ENCODE measurements around the gene RBBP5. TPM values are rescaled to one million over a fixed set of nuclear protein-coding genes. Genes with fewer than 3 reads are reported as not detected.

The RBBP5 gene
- total RNA-seq, 4 donors from 2014 or later, result 12.8 to 21.5 (median 19.0) TPM

DNA sequence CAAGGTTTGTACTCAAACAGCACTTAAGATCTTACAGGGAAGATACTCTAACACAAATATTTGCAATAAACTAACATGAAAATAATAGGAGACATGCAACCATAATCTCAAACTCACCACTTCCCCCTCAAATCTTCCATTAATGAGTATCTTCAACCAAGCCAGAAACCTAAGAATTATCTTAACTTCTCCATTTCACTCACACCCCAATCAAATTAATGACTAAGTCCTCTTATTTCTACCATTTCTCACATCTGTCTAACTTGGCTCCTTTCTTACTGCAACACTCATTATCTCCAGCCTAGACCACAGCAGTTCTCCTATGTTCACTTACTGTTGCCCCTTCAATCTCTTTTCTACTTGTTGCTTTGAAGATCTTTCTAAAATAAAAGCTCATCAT lies 10.4 kb downstream of the RBBP5 start:
- no peaks in the 10 kb centered on the region for H3K9me3 ChIP-seq
- no peak for DNase-seq (ENCODE audit: low spot score in 2 of 2)
- H3K36me3 ChIP-seq, result peaks cover 66% of the 10 kb centered on the region

DNA sequence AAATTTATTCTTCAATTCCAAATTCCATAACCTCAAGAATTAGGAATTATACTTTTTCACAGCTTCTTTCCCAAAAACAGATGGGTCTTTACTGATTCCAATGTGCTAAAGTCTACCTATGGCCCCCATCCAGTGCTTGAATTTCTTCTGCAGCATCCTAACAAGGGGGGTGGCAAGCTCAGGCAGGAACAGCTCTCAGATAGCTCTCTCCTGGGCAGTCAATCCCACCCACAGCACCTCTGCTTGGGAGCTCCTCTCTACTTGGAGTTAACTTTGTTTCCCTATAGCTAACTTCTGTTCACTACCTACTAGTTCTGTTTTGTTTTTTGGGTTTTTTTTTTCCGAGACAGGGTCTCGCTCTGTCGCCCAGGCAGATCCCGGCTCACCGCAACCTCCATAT lies 12.1 kb downstream of the RBBP5 start:
- H3K4me1 ChIP-seq, result no peaks in the 10 kb centered on the region
- no peak overlapping the region for H3K4me3 ChIP-seq
- H3K9me3 ChIP-seq, result no peaks in the 10 kb centered on the region
- 99% methylated on average over 5 of the region's 5 CpGs for WGBS
- no peak for DNase-seq (ENCODE audit: low spot score in 2 of 2)
- no peaks in the 10 kb centered on the region for H3K27me3 ChIP-seq
- H3K27ac ChIP-seq, result no peak overlapping the region
- peaks cover 77% of the 10 kb centered on the region for H3K36me3 ChIP-seq
- TF ChIP-seq POLR2A (IDR thresholded peaks at IDR 0.05) (no peak), EP300 (IDR thresholded peaks at IDR 0.05) (no peak), CTCF (IDR thresholded peaks at IDR 0.05) (no peak), POLR2AphosphoS5 (IDR thresholded peaks at IDR 0.05) (no peak)

More for the DNA sequence above, 10.4 kb downstream of the RBBP5 start:
- TF ChIP-seq CTCF (IDR thresholded peaks at IDR 0.05), result no peak
- TF ChIP-seq POLR2AphosphoS5 (IDR thresholded peaks at IDR 0.05), result no peak
- no peak for TF ChIP-seq EP300 (IDR thresholded peaks at IDR 0.05)
- Histone ChIP-seq H3K27ac (no peak overlapping the region), H3K4me1 (no peaks in the 10 kb centered on the region), H3K27me3 (no peaks in the 10 kb centered on the region), H3K4me3 (no peak overlapping the region)

GRCh38 chr1:205109269-205109668 lies 12.5 kb downstream of the RBBP5 start:
- TF ChIP-seq POLR2AphosphoS5 (IDR thresholded peaks at IDR 0.05), result no peak
- no peak for TF ChIP-seq CTCF (IDR thresholded peaks at IDR 0.05)
- no peak for TF ChIP-seq POLR2A (IDR thresholded peaks at IDR 0.05)
- TF ChIP-seq EP300 (IDR thresholded peaks at IDR 0.05), result no peak
- H3K36me3 ChIP-seq, result peaks cover 77% of the 10 kb centered on the region
- H3K4me3 ChIP-seq, result no peak overlapping the region
- no peaks in the 10 kb centered on the region for H3K27me3 ChIP-seq
- no peak for DNase-seq (ENCODE audit: low spot score in 2 of 2)
- no peaks in the 10 kb centered on the region for H3K9me3 ChIP-seq
- no peak overlapping the region for H3K27ac ChIP-seq
- no peaks in the 10 kb centered on the region for H3K4me1 ChIP-seq
- WGBS, result 92% methylated on average over 1 of the region's 1 CpG

GRCh38 chr1:205108464-205108863 lies 13.3 kb downstream of the RBBP5 start:
- no peak for DNase-seq (ENCODE audit: low spot score in 2 of 2)
- 89% methylated on average over 4 of the region's 4 CpGs for WGBS
- no peak overlapping the region for H3K27ac ChIP-seq
- no peak overlapping the region for H3K4me3 ChIP-seq
- no peaks in the 10 kb centered on the region for H3K27me3 ChIP-seq
- no peak for TF ChIP-seq POLR2A (IDR thresholded peaks at IDR 0.05)
- no peak for TF ChIP-seq EP300 (IDR thresholded peaks at IDR 0.05)
- TF ChIP-seq POLR2AphosphoS5 (IDR thresholded peaks at IDR 0.05), result no peak
- TF ChIP-seq CTCF (IDR thresholded peaks at IDR 0.05), result no peak
- H3K9me3 ChIP-seq, result no peaks in the 10 kb centered on the region
- H3K36me3 ChIP-seq, result peaks cover 79% of the 10 kb centered on the region
- no peaks in the 10 kb centered on the region for H3K4me1 ChIP-seq

DNA sequence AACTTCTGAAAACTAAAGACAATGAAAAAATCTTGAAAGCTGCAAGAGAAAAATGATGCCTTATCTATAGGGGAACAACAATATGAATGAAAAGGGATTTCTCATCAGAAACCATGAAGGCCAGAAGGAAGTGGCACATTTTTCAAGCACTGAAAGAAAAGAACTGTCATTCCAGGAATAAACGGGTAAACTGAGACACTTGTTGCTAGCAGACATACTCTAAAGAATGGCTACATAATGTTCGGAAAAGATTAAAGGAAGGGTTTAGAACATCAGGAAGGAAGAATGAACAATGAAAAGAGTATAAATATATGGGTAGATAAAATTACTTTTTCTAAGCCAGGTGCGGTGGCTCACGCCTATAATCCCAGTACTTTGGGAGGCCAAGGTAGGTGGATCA lies 14.5 kb downstream of the RBBP5 start:
- no peak for DNase-seq (ENCODE audit: low spot score in 2 of 2)
- H3K9me3 ChIP-seq, result no peaks in the 10 kb centered on the region
- H3K27me3 ChIP-seq, result no peaks in the 10 kb centered on the region
- H3K4me1 ChIP-seq, result no peaks in the 10 kb centered on the region
- H3K4me3 ChIP-seq, result no peak overlapping the region
- no peak for TF ChIP-seq POLR2AphosphoS5 (IDR thresholded peaks at IDR 0.05)
- TF ChIP-seq EP300 (IDR thresholded peaks at IDR 0.05), result no peak
- TF ChIP-seq POLR2A (IDR thresholded peaks at IDR 0.05), result no peak
- no peak for TF ChIP-seq CTCF (IDR thresholded peaks at IDR 0.05)
- 95% methylated on average over 4 of the region's 4 CpGs for WGBS
- H3K36me3 ChIP-seq, result peaks cover 84% of the 10 kb centered on the region
- no peak overlapping the region for H3K27ac ChIP-seq
